Skeletal muscle tissue (tissue), 4 donors: Measurements from ENCODE around the gene ARRDC2. TPM values are rescaled to one million over a fixed set of nuclear protein-coding genes. Genes with fewer than 3 reads are reported as not detected.

ENCODE experiments used
- H3K27ac ChIP-seq: one replicate; pipeline ENCODE4 v1.7.0; 2013; ENCODE audit warnings: mild to moderate bottlenecking, low read depth, low read length, inconsistent platforms
- H3K27me3 ChIP-seq, 3 donors: one replicate each; pipeline ENCODE4 v1.7.0; 2013; ENCODE audit warnings: low read length in 3 of 3; ENCODE audit not compliant: control insufficient read depth in 3 of 3, insufficient read depth in 3 of 3
- H3K36me3 ChIP-seq, 3 donors: one replicate each; pipeline ENCODE4 v1.7.0; 2013; ENCODE audit warnings: low read length in 3 of 3; ENCODE audit not compliant: control insufficient read depth in 3 of 3, insufficient read depth in 3 of 3
- H3K4me1 ChIP-seq, 3 donors: one replicate each; pipeline ENCODE4 v1.7.0; 2013; ENCODE audit warnings: low read length in 3 of 3, mild to moderate bottlenecking in 3 of 3; ENCODE audit not compliant: control insufficient read depth in 3 of 3, insufficient read depth in 3 of 3
- H3K4me3 ChIP-seq, 3 donors: one replicate each; pipeline ENCODE4 v1.7.0; 2013; ENCODE audit warnings: low read length in 3 of 3
- H3K9ac ChIP-seq, 3 donors: one replicate each; pipeline ENCODE4 v1.7.0; 2013; ENCODE audit warnings: low read length in 3 of 3, mild to moderate bottlenecking in 3 of 3, moderate library complexity in 2 of 3, low read depth in 1 of 3
- H3K9me3 ChIP-seq, 3 donors: one replicate each; pipeline ENCODE4 v1.7.0; 2013; ENCODE audit warnings: low read length in 3 of 3; ENCODE audit not compliant: control insufficient read depth in 3 of 3
- total RNA-seq: library from RNA; depleted of rRNA; stranded (reverse); fragments of >200 nt; gene quantifications from one replicate; pipeline ENCODE4 v1.2.3, GENCODE V29; 2014
- donor health status: Osteomylitis.

The ARRDC2 gene
- total RNA-seq, 1 donor from 2014 or later, result 5.7 TPM

- Histone ChIP-seq H3K9me3 (no peaks in the 10 kb centered on the region), H3K27ac (peak overlapping the region; percentile 12), H3K4me3 (peak overlapping the region in 2 of 3 donors; percentile 54 to 56), H3K27me3 (no peaks in the 10 kb centered on the region), H3K9ac (peak overlapping the region in 1 of 3 donors; percentile 60), H3K4me1 (peaks cover 22 to 29% (median 25%) of the 10 kb centered on the region in 3 donors), H3K36me3 (no peaks in the 10 kb centered on the region)
Measured at GRCh38 chr19:18051887-18052286, 43.9 kb downstream of the ARRDC2 start.

GRCh38 chr19:18053576-18054219 lies 45.7 kb downstream of the ARRDC2 start:
- H3K27me3 ChIP-seq, result no peaks in the 10 kb centered on the region
- no peak overlapping the region for H3K4me3 ChIP-seq
- H3K27ac ChIP-seq, result no peak overlapping the region
- H3K4me1 ChIP-seq, result peaks cover 32 to 35% (median 34%) of the 10 kb centered on the region in 3 donors
- no peaks in the 10 kb centered on the region for H3K36me3 ChIP-seq
- H3K9ac ChIP-seq, result no peak overlapping the region
- H3K9me3 ChIP-seq, result no peaks in the 10 kb centered on the region

GRCh38 chr19:18055967-18056366 lies 48.0 kb downstream of the ARRDC2 start:
- H3K4me3 ChIP-seq, result no peak overlapping the region
- H3K36me3 ChIP-seq, result no peaks in the 10 kb centered on the region
- peaks cover 15 to 20% (median 19%) of the 10 kb centered on the region in 3 donors for H3K4me1 ChIP-seq
- H3K9me3 ChIP-seq, result no peaks in the 10 kb centered on the region
- H3K27me3 ChIP-seq, result no peaks in the 10 kb centered on the region
- H3K27ac ChIP-seq, result no peak overlapping the region
- H3K9ac ChIP-seq, result no peak overlapping the region

GRCh38 chr19:18057557-18057956 lies 49.6 kb downstream of the ARRDC2 start:
- Histone ChIP-seq H3K27ac (peak overlapping the region; percentile 70), H3K4me1 (peaks cover 6 to 14% (median 11%) of the 10 kb centered on the region in 3 donors), H3K36me3 (no peaks in the 10 kb centered on the region), H3K9ac (peak overlapping the region in 2 of 3 donors; percentile 56 to 81), H3K4me3 (no peak overlapping the region), H3K9me3 (no peaks in the 10 kb centered on the region), H3K27me3 (no peaks in the 10 kb centered on the region)

- Histone ChIP-seq H3K27me3 (peaks cover 0 to under 1% (median 0%) of the 10 kb centered on the region in 3 donors), H3K4me3 (peak overlapping the region in 2 of 3 donors; percentile 35 to 36), H3K9me3 (no peaks in the 10 kb centered on the region), H3K27ac (peak overlapping the region; percentile 70), H3K4me1 (peaks cover 6 to 14% (median 11%) of the 10 kb centered on the region in 3 donors), H3K9ac (peak overlapping the region; percentile 56 to 81 (median 65)), H3K36me3 (no peaks in the 10 kb centered on the region)
Measured at GRCh38 chr19:18058208-18059009, 50.4 kb downstream of the ARRDC2 start.

- no peak overlapping the region for H3K9ac ChIP-seq
Measured at GRCh38 chr19:18059297-18059696, 51.3 kb downstream of the ARRDC2 start.

GRCh38 chr19:18059902-18060301 lies 51.9 kb downstream of the ARRDC2 start:
- Histone ChIP-seq H3K9me3 (no peaks in the 10 kb centered on the region), H3K4me3 (no peak overlapping the region), H3K27me3 (peaks cover 0 to 5% (median 3%) of the 10 kb centered on the region in 3 donors), H3K36me3 (no peaks in the 10 kb centered on the region), H3K9ac (no peak overlapping the region), H3K27ac (no peak overlapping the region), H3K4me1 (peaks cover 6 to 14% (median 11%) of the 10 kb centered on the region in 3 donors)

More at GRCh38 chr19:18059297-18059696, 51.3 kb downstream of the ARRDC2 start:
- H3K9me3 ChIP-seq, result no peaks in the 10 kb centered on the region
- H3K36me3 ChIP-seq, result no peaks in the 10 kb centered on the region
- peaks cover 6 to 14% (median 11%) of the 10 kb centered on the region in 3 donors for H3K4me1 ChIP-seq
- H3K4me3 ChIP-seq, result no peak overlapping the region
- peaks cover 0 to 5% (median 3%) of the 10 kb centered on the region in 3 donors for H3K27me3 ChIP-seq
- no peak overlapping the region for H3K27ac ChIP-seq

GRCh38 chr19:18060472-18060871 lies 52.5 kb downstream of the ARRDC2 start:
- H3K27me3 ChIP-seq, result peaks cover 0 to 5% (median 3%) of the 10 kb centered on the region in 3 donors
- peaks cover 6 to 14% (median 11%) of the 10 kb centered on the region in 3 donors for H3K4me1 ChIP-seq
- H3K27ac ChIP-seq, result no peak overlapping the region
- no peaks in the 10 kb centered on the region for H3K9me3 ChIP-seq
- H3K36me3 ChIP-seq, result no peaks in the 10 kb centered on the region
- no peak overlapping the region for H3K9ac ChIP-seq
- H3K4me3 ChIP-seq, result no peak overlapping the region

GRCh38 chr19:18062028-18062427 lies 54.1 kb downstream of the ARRDC2 start:
- no peak overlapping the region for H3K27ac ChIP-seq
- H3K27me3 ChIP-seq, result peaks cover 0 to 9% (median 3%) of the 10 kb centered on the region in 3 donors
- no peak overlapping the region for H3K9ac ChIP-seq
- no peaks in the 10 kb centered on the region for H3K9me3 ChIP-seq
- H3K36me3 ChIP-seq, result no peaks in the 10 kb centered on the region
- no peak overlapping the region for H3K4me3 ChIP-seq
- H3K4me1 ChIP-seq, result peaks cover 6 to 14% (median 11%) of the 10 kb centered on the region in 3 donors

- Histone ChIP-seq H3K9me3 (no peaks in the 10 kb centered on the region), H3K4me3 (no peak overlapping the region), H3K9ac (no peak overlapping the region), H3K27ac (no peak overlapping the region), H3K27me3 (peaks cover 0 to 9% (median 3%) of the 10 kb centered on the region in 3 donors), H3K4me1 (peaks cover 0 to 3% (median 2%) of the 10 kb centered on the region in 3 donors), H3K36me3 (no peaks in the 10 kb centered on the region)
Measured at GRCh38 chr19:18063463-18063862, 55.5 kb downstream of the ARRDC2 start.
